HepG2 (cell line): ENCODE results near the gene DLST. TPM values are rescaled to one million over a fixed set of nuclear protein-coding genes. Genes with fewer than 3 reads are reported as not detected.

Experiments used
- BCL3 ChIP-seq: sonication (generic); formaldehyde crosslinking; IDR thresholded peaks from 2 replicates; pipeline ENCODE4 v1.5.1; 2020; ENCODE audit warnings: mild to moderate bottlenecking, missing genetic modification reagents, moderate library complexity
- CAMTA2 ChIP-seq: sonication (generic); formaldehyde crosslinking; IDR thresholded peaks from 2 replicates; pipeline ENCODE4 v1.4.0; 2020; ENCODE audit warnings: mild to moderate bottlenecking, missing genetic modification reagents, borderline replicate concordance
- E2F2 ChIP-seq: sonication (generic); formaldehyde crosslinking; IDR thresholded peaks from 2 replicates; pipeline ENCODE4 v1.4.0; 2020; ENCODE audit warnings: missing genetic modification reagents, borderline replicate concordance
- E2F5 ChIP-seq: sonication (generic); formaldehyde crosslinking; conservative IDR thresholded peaks from 2 replicates; pipeline ENCODE4 v1.4.0; 2020; ENCODE audit warnings: missing genetic modification reagents
- FOXP4 ChIP-seq: sonication (generic); formaldehyde crosslinking; IDR thresholded peaks from 2 replicates; pipeline ENCODE4 v1.4.0; 2020; ENCODE audit warnings: missing genetic modification reagents
- GTF2F1 ChIP-seq: fragments of 150-350 bp; IDR thresholded peaks from 2 replicates; pipeline ENCODE4 v1.6.1; 2014; ENCODE audit warnings: low read length
- HDAC1 ChIP-seq: sonication (generic); formaldehyde crosslinking; IDR thresholded peaks from 2 replicates; pipeline ENCODE4 v1.5.1; 2020; ENCODE audit warnings: mild to moderate bottlenecking, missing genetic modification reagents
- HNF1B ChIP-seq: sonication (generic); formaldehyde crosslinking; IDR thresholded peaks from 2 replicates; pipeline ENCODE4 v1.5.1; 2020; ENCODE audit warnings: mild to moderate bottlenecking, moderate library complexity, missing genetic modification reagents
- JARID2 ChIP-seq: sonication (generic); formaldehyde crosslinking; IDR thresholded peaks from 2 replicates; pipeline ENCODE4 v1.8.1; 2023; ENCODE audit warnings: missing genetic modification reagents, inconsistent platforms; ENCODE audit not compliant: insufficient replicate concordance
- RBFOX2 ChIP-seq: fragments of 200-400 bp; formaldehyde crosslinking; IDR thresholded peaks from 2 replicates; pipeline ENCODE4 v1.6.1; 2017; ENCODE audit warnings: low read depth, mild to moderate bottlenecking, low read length
- SMAD1 ChIP-seq: sonication (generic); formaldehyde crosslinking; IDR thresholded peaks from 2 replicates; pipeline ENCODE4 v1.4.0; 2020; ENCODE audit warnings: missing genetic modification reagents, low read depth, mild to moderate bottlenecking, borderline replicate concordance
- TFAP4 ChIP-seq: sonication (generic); IDR thresholded peaks from 2 replicates; pipeline ENCODE4 v1.6.1; 2016; ENCODE audit warnings: low read depth, borderline replicate concordance
- TFE3 ChIP-seq: IDR thresholded peaks from 2 replicates; pipeline ENCODE4 v1.6.1; 2016
- THYN1 ChIP-seq: sonication (generic); formaldehyde crosslinking; IDR thresholded peaks from 2 replicates; pipeline ENCODE4 v1.8.1; 2023; ENCODE audit warnings: low read depth, mild to moderate bottlenecking, moderate library complexity, missing genetic modification reagents, borderline replicate concordance
- TRIM24 ChIP-seq: sonication (generic); formaldehyde crosslinking; IDR thresholded peaks from 2 replicates; pipeline ENCODE4 v1.8.0; 2022; ENCODE audit warnings: mild to moderate bottlenecking, missing genetic modification reagents
- ZFP1 ChIP-seq: IDR thresholded peaks from 2 replicates; pipeline ENCODE4 v1.6.1; 2016
- ZNF205 ChIP-seq: IDR thresholded peaks from 2 replicates; pipeline ENCODE4 v1.6.1; 2018; ENCODE audit warnings: missing biosample characterization, missing genetic modification reagents
- ZNF230 ChIP-seq: sonication (generic); formaldehyde crosslinking; IDR thresholded peaks from 2 replicates; pipeline ENCODE4 v1.4.0; 2020; ENCODE audit warnings: mild to moderate bottlenecking, missing genetic modification reagents
- ZNF30 ChIP-seq: sonication (generic); formaldehyde crosslinking; IDR thresholded peaks from 2 replicates; pipeline ENCODE4 v1.5.0; 2020; ENCODE audit warnings: mild to moderate bottlenecking, missing genetic modification reagents
- ZNF749 ChIP-seq: sonication (generic); formaldehyde crosslinking; IDR thresholded peaks from 2 replicates; pipeline ENCODE4 v1.8.0; 2022; ENCODE audit warnings: mild to moderate bottlenecking, missing genetic modification reagents, moderate library complexity, borderline replicate concordance
- polyA plus RNA-seq, 8 experiments: library from polyadenylated mRNA; depleted of rRNA in 3 of 8; stranded (reverse) in 7 of 8; unstranded in 1 of 8; fragments of >200 nt; fragmentation: Illumina TruSeq in 4 of 8; extraction: Trizol in 4 of 8; gene quantifications; 2 replicates each; pipeline versions ENCODE4 v1.2.1 to v1.2.3, GENCODE V29; 2011 to 2016; ENCODE audit warnings: low read depth in 4 of 8, missing spikeins in 1 of 8, mixed read lengths in 1 of 8; ENCODE audit not compliant: insufficient read depth in 1 of 8
- total RNA-seq, 5 experiments: library from RNA; depleted of rRNA; stranded (reverse); fragments of >200 nt; fragmentation: Illumina TruSeq; extraction: Trizol; gene quantifications; 2 replicates each; pipeline ENCODE4 v1.2.3, GENCODE V29; 2016; ENCODE audit warnings: low read depth in 1 of 5

The DLST gene
- total and polyA plus RNA-seq, 2 of the 13 experiments (the other 11 are each of a cell fraction or from before 2014, with no cell fraction given): 56.5 to 94.3 TPM

- no peak; the same call in 1 of the 2 replicates for TF ChIP-seq BCL3 (CRISPR knock-in tag)
- no peak for TF ChIP-seq HNF1B
- TF ChIP-seq ZFP1: no peak
- TF ChIP-seq HDAC1 (CRISPR knock-in tag): peak; percentile 85
- no peak for TF ChIP-seq JARID2 (CRISPR knock-in tag)
- TF ChIP-seq CAMTA2: no peak
- no peak for TF ChIP-seq SMAD1 (CRISPR knock-in tag)
- TF ChIP-seq TRIM24: no peak
- TF ChIP-seq THYN1 (CRISPR knock-in tag): no peak
- no peak for TF ChIP-seq FOXP4 (CRISPR knock-in tag)
- TF ChIP-seq GTF2F1: no peak
- no peak for TF ChIP-seq ZNF230 (CRISPR knock-in tag)
- TF ChIP-seq RBFOX2: peak; percentile 75
- no peak for TF ChIP-seq ZNF205 (CRISPR knock-in tag)
- no peak for TF ChIP-seq TFE3 (CRISPR knock-in tag)
- 0 out of 2 replicates have a peak, but pooled peaks have one; percentile 24 for TF ChIP-seq E2F2 (CRISPR knock-in tag)
- TF ChIP-seq ZNF749 (CRISPR knock-in tag): peak; percentile 37; the same call in 1 of the 2 replicates
- TF ChIP-seq E2F5 (CRISPR knock-in tag): no peak; the same call in 1 of the 2 replicates
- TF ChIP-seq ZNF30: no peak
- TF ChIP-seq TFAP4: no peak
Observed at GRCh38 chr14:74922752-74923401, 41.2 kb downstream of the DLST start, which contains the start of gene RPS6KL1 (continued).
